Endometrial microvascular endothelial cells (primary cell): ENCODE measurements around the gene NAXE. TPM values are rescaled to one million over a fixed set of nuclear protein-coding genes. Genes with fewer than 3 reads are reported as not detected.
"Not testable (repeated sequence)": the region's sequence is repeated elsewhere in the genome, so short reads cannot be mapped to it uniquely, and the experiment has no call there.

Experiments used
- in situ Hi-C: cut with HindIII; loops from 2 replicates; pipeline ENCODE4 v1.10.0; 2017; ENCODE audit warnings: low sequenced_read_pairs, low pct_unique_long_range_greater_than_20kb; ENCODE audit errors: inconsistent ontology term
- total RNA-seq: library from RNA; depleted of rRNA; stranded (reverse); fragments of >200 nt; gene quantifications from one replicate; pipeline ENCODE4 v1.2.3, GENCODE V29; 2015; ENCODE audit errors: inconsistent ontology term

NAXE gene
- total RNA-seq, result 92.0 TPM

- in situ Hi-C loops, result no loop called here
Observed at GRCh38 chr1:156591432-156592157, at the start of gene NAXE. NAXE (plus strand) TSS chr1:156591776; CDS start chr1:156591805, 29 bp downstream.

- in situ Hi-C loops, result no loop called here
Observed at GRCh38 chr1:156543066-156543465, 48.5 kb upstream of the NAXE start.

GRCh38 chr1:156544592-156545102, 46.9 kb upstream of the NAXE start:
- in situ Hi-C loops, result no loop called here

- in situ Hi-C loops, result no loop called here
Observed at GRCh38 chr1:156546267-156546666, 45.3 kb upstream of the NAXE start.

GRCh38 chr1:156547434-156547833, 44.1 kb upstream of the NAXE start:
- in situ Hi-C loops, result no loop called here

- in situ Hi-C loops, result no loop called here
Observed at GRCh38 chr1:156547982-156548381, 43.6 kb upstream of the NAXE start.

- in situ Hi-C loops, result no loop called here
Observed at GRCh38 chr1:156549390-156549789, 42.2 kb upstream of the NAXE start.

GRCh38 chr1:156549831-156550230, 41.7 kb upstream of the NAXE start:
- in situ Hi-C loops, result no loop called here

GRCh38 chr1:156550346-156550745, 41.2 kb upstream of the NAXE start:
- in situ Hi-C loops, result no loop called here

GRCh38 chr1:156551066-156551643, 40.4 kb upstream of the NAXE start:
- in situ Hi-C loops, result no loop called here

- in situ Hi-C loops, result no loop called here
Observed at GRCh38 chr1:156551869-156552268, 39.7 kb upstream of the NAXE start.

- in situ Hi-C loops, result no loop called here
Observed at GRCh38 chr1:156552518-156552917, 39.1 kb upstream of the NAXE start.

GRCh38 chr1:156552937-156553336, 38.6 kb upstream of the NAXE start:
- in situ Hi-C loops, result not testable (repeated sequence)

- in situ Hi-C loops, result no loop called here
Observed at GRCh38 chr1:156553860-156554485, 37.6 kb upstream of the NAXE start.

- in situ Hi-C loops, result no loop called here
Observed at GRCh38 chr1:156554971-156555370, 36.6 kb upstream of the NAXE start.

- in situ Hi-C loops, result no loop called here
Observed at GRCh38 chr1:156555715-156556114, 35.9 kb upstream of the NAXE start.

GRCh38 chr1:156556354-156556753, 35.2 kb upstream of the NAXE start:
- in situ Hi-C loops, result no loop called here

- in situ Hi-C loops, result no loop called here
Observed at GRCh38 chr1:156559086-156559796, 32.3 kb upstream of the NAXE start.

- in situ Hi-C loops, result no loop called here
Observed at GRCh38 chr1:156559797-156560385, 31.7 kb upstream of the NAXE start.
